H1 (cell line): ENCODE measurements around the gene PTPRD. TPM values are rescaled to one million over a fixed set of nuclear protein-coding genes. Genes with fewer than 3 reads are reported as not detected.

Source experiments
- HDAC6 ChIP-seq: IDR thresholded peaks from one replicate; pipeline ENCODE4 v1.7.1; 2012; ENCODE audit warnings: low read depth, mild to moderate bottlenecking, inconsistent platforms, low read length, moderate library complexity
- JUND ChIP-seq: IDR thresholded peaks from 2 replicates; pipeline ENCODE4 v1.6.1; 2011; ENCODE audit warnings: mild to moderate bottlenecking, improper control_type of control experiment, low read length
- polyA plus RNA-seq, 7 experiments: library from polyadenylated mRNA; depleted of rRNA in 3 of 7; stranded (reverse) in 5 of 7; unstranded in 2 of 7; fragments of >200 nt in 5 of 7; fragments of 200-250 nt in 2 of 7; gene quantifications; 1 replicate in 5 of 7; 2 replicates in 1 of 7; 4 replicates in 1 of 7; pipeline versions ENCODE4 v1.2.1 to v1.2.3, GENCODE V29; 2011 to 2013; ENCODE audit warnings: missing spikeins in 2 of 7, mixed read lengths in 2 of 7
- total RNA-seq: library from RNA; stranded (reverse); fragmentation: NEBNext Ultra II Directional; extraction: Animal tissue kit (Norgen Biotek cat#: 25700); gene quantifications from 2 replicates; pipeline ENCODE4 v1.2.1, GENCODE V29; 2021
- TF ChIP-seq, protein P1 (sequence below): IDR thresholded peaks from 2 replicates; pipeline ENCODE4 v1.6.1; 2012; ENCODE audit warnings: inconsistent platforms

Gene PTPRD
- total and polyA plus RNA-seq, 2 of the 8 experiments (the other 6 are each of a cell fraction or from before 2014, with no cell fraction given), result 17.2 to 77.0 TPM

DNA sequence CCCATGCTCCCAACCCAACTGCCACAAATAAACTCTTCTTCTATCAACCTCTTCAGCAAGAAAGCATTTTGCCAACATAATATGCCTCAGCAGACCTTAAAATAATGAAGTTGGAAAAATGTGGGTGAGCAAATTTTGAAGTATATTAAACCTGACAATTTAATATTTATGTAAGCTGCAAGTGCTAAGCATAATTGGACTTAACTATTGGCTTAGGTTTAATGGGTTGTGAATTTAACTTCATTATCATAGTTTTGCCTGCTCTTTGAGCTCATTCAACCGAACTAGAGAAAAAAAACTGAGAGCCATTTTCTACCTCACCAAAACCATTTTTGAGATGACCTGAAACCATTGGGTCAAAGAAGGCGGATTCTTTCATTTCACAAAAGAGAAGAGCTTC is 2007.7 kb downstream of the PTPRD start (continued):
- TF ChIP-seq, protein P1, sequence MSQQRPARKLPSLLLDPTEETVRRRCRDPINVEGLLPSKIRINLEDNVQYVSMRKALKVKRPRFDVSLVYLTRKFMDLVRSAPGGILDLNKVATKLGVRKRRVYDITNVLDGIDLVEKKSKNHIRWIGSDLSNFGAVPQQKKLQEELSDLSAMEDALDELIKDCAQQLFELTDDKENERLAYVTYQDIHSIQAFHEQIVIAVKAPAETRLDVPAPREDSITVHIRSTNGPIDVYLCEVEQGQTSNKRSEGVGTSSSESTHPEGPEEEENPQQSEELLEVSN, result no peak
- TF ChIP-seq JUND (no peak), HDAC6 (no peak)
